GM19023 (cell line): ENCODE data around the gene KRTAP10-7.
"Not testable (repeated sequence)": the region's sequence is repeated elsewhere in the genome, so short reads cannot be mapped to it uniquely, and the experiment has no call there.

Experiments used
- ATAC-seq: cut with Tn5 transposase; IDR thresholded peaks from one replicate; pipeline ENCODE4 v1.9.1; 2021; ENCODE audit warnings: mild to moderate bottlenecking, moderate library complexity; ENCODE audit not compliant: unreplicated experiment

KRTAP10-7 gene, protein sequence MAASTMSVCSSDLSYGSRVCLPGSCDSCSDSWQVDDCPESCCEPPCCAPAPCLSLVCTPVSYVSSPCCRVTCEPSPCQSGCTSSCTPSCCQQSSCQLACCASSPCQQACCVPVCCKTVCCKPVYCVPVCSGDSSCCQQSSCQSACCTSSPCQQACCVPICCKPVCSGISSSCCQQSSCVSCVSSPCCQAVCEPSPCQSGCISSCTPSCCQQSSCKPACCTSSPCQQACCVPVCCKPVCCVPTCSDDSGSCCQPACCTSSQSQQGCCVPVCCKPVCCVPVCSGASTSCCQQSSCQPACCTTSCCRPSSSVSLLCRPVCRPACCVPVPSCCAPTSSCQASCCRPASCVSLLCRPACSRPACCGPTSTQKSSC

DNA sequence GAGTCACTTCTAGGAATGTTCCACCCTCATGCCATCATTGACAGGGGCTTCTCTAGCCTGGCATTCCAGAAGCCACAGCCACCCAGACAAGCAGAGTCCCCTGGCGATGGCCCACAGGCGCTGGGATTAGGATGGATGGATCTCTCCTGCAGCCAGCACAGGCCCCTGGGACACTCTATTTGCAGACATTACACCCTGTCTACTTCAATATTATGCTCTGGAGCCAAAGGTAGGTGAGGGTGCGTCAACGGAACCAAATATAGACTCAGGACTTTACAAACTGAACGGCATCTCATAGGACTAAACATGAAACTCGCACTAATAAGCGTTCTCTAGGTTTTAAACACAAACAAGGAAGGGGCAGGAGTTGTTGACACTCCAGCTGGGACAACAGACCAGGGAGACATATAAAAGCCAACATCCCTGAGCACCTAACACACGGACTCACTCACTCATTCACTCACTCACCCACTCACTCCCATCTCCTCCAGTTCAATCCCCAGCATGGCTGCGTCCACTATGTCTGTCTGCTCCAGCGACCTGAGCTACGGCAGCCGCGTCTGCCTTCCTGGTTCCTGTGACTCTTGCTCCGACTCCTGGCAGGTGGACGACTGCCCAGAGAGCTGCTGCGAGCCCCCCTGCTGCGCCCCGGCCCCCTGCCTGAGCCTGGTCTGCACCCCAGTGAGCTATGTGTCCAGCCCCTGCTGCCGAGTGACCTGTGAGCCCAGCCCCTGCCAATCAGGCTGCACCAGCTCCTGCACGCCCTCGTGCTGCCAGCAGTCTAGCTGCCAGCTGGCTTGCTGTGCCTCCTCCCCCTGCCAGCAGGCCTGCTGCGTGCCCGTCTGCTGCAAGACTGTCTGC lies at the start of gene KRTAP10-7:
Gene KRTAP10-7, plus strand, starts transcription at position 480 of the 861 bp plus-strand sequence. Its CDS starts 25 bp downstream, at position 505.
- not testable (repeated sequence) for ATAC-seq

DNA sequence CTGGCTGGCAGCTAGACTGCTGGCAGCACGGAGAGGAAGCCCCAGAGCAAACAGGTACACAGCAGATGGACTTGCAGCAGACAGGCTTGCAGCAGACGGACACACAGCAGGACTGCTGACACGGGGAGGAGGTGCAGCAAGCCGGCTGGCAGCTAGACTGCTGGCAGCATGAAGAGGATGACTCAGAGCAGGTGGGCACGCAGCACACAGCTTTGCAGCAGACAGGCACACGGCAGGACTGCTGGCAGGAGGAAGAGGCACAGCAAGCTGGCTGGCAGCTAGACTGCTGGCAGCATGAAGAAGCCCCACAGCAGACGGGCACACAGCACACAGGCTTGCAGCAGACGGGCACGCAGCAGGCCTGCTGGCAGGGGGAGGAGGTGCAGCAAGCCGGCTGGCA lies 49.6 kb upstream of the KRTAP10-7 start:
- no peak for ATAC-seq

DNA sequence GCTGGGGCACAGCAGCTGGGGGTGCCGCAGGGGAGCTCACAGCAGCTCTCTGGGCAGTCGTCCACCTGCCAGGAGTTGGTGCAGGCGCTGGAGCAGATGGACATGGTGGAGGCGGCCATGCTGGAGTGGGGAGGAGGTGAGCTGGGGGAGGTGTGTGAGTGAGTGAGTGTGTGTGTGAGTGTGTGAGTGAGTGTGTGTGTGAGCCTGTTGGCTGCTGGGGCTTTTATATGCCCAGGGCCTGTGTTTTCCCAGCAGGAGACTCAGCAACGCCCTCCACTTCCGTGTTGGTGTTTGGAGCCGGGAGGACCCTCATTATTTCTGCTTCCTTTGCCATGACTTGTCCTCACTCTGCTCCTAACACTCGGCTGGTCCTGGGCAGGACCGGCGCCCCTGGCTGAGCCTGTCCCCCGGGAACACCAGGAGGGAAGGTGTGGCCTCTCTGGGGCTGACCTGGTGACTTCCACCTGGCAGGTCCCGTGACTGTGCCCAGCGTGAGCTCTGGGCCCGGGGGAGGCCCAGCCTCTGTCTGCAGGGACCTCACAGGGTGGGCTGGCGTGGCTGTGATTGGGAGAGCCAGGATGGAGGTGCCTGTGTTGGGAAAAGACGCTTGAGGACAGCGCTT lies 48.9 kb upstream of the KRTAP10-7 start, which contains the start of gene KRTAP10-2:
Gene KRTAP10-2, minus strand, starts transcription at position 166 of the 622 bp plus-strand sequence. Its CDS starts 47 bp downstream, at position 119.
- ATAC-seq: no peak

DNA sequence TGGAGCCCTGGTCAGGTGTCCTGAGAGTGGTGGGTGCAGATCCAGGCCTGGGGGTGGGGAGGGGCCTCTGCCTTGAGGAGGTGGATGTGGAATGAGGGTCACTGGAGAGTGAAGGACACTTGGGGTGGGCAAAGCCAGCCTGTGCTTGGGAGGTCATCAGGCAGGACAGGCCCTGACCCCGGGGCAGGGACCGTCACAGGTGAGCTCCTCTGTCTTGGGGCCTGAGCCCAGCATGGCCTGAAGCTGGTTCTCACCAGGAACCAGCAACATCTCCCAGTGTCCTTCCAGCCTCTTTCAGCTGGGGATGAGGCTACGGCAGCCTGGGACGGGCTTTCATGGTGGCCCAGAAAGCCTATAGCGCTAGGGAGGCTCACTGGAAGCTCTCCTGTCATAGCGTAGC lies 48.3 kb upstream of the KRTAP10-7 start:
- no peak for ATAC-seq

DNA sequence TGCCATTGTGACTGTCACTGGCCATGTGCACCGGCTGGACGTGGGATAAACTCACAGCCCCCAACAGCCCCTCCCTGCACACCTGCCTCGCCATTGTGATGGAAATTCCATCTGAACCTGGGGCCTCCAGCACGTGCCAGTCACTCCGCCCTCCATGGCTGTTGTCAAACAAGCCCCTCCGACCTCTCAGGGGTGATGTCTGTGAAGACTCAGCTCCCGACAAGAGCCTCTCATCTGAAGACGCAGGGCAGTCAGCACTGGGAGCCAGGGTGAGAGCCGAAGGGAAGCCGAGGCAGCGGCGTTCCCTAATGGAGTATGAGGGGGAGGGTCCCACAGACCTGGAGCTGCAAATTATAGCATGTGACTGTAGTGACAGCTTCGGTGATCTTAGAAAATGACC lies 47.7 kb upstream of the KRTAP10-7 start:
- ATAC-seq: no peak

DNA sequence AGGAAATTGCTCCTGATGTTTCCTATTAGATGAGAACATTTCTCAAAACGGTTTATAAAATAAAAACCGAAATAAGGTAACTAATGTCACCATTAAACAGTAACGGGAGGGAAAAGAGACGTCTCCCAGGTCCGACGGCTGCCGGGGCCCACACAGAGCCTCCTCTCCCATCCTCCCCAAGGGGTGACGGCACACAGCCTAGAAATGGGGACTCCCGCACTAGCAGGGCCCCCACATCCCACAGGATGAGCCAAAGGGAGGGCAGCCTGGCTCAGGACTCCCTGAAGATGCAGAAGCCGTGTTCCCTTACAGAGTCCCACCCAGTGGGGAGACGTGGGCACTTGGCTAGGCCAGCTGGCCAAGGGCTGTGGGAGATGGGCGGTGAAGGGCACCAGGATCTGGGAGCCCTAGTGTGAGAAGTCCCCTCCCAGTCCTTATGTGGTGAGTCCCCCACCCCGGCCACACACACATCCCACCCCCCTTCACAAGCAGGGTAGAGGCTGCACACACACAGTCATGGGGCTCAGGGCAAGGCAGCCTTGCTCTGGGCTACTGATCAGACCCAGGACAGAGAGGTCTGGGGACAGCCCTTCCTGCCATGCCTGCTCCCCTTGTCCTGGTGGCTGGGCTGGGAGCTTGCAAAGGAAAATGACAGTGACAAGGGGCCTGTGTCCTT lies 45.1 kb upstream of the KRTAP10-7 start:
- ATAC-seq: no peak

DNA sequence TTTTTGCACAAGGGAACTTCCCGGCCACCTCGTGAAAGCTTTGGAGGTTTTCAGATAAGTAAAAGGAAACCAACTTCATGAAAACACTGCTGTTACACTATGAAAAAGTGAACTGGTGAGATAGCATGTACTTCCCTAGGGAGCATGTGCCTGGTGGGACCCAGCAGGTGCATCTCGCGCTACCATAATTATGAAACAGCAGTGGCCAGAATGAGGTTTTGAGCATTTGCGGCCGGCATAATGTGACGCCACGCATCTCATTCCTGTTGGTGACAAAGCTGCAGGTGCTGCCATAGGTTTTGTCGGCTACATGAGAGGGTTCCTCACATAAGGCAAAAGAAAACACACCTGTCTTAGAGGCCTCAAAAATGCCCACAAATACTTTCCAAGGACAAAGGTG lies 43.5 kb upstream of the KRTAP10-7 start:
- no peak for ATAC-seq

DNA sequence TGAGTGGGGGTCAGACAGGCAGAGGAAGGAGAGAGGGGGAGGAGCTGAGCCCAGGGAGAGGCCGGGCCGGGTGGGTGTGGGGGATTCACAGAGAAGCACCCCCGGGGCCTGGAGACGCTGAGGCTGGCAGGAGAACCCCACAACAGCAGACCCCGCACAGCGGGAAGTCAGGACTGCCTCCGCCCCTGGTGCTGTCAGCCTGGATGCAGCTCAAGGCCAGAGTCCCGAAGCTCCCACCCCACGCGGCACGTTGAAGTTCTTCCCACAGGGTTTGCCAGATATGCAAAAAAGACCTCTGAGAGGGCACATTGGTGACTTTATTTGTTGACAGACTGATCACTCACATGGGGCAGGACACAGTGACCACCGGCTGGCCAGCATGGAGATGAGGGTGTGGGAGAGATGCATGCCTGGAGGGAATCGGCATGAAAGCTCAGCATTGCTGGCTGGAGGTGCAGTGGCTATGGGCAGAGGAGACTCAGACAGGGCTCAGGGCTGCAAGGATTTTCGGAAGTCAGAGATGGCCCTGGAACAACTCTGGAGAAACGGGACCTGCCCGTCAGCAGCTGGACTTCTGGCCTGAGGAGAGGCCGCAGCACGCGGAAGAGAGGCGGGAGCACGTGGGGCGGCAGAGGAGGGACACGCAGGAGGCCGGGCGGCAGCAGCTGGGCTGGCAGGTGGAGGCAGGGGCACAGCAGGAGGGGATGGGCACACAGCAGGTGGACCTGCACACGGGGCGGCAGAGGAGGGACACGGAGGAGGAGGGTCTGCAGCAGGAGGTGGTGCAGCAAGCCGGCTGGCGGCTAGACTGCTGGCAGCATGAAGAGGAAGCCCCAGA lies 42.7 kb upstream of the KRTAP10-7 start:
- no peak for ATAC-seq

DNA sequence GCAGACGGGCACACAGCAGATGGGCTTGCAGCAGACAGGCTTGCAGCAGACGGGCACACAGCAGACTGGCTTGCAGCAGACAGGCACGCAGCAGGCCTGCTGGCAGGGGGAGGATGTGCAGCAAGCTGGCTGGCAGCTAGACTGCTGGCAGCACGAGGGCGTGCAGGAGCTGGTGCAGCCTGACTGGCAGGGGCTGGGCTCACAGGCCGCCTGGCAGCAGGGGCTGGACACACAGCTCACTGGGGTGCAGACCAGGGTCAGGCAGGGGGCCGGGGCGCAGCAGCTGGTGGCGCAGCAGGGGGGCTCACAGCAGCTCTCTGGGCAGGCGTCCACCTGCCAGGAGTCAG lies 42.1 kb upstream of the KRTAP10-7 start:
- ATAC-seq: not testable (repeated sequence)

DNA sequence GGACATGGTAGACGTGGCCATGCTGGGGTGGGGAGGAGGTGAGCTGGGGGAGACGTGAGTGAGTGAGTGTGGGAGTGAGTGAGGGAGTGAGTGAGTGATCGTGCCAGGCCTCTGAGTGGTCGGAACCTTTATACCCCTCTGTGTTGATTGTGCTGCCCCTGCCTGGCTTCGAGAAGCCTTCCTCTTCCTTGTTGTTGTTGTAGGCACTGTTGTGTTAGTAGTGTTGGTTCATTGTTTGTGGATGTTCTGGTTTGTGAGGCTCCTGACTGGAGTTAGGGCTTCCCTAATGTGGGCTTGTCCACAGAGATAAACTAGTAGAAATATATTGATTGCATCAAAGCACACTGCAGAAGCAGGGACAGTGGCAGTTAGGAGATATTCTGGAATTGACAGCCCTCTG lies 41.7 kb upstream of the KRTAP10-7 start, which contains the start of gene KRTAP10-3:
Gene KRTAP10-3, minus strand, starts transcription at position 101 of the 400 bp plus-strand sequence. Its CDS starts 80 bp downstream, at position 21.
- ATAC-seq: no peak

DNA sequence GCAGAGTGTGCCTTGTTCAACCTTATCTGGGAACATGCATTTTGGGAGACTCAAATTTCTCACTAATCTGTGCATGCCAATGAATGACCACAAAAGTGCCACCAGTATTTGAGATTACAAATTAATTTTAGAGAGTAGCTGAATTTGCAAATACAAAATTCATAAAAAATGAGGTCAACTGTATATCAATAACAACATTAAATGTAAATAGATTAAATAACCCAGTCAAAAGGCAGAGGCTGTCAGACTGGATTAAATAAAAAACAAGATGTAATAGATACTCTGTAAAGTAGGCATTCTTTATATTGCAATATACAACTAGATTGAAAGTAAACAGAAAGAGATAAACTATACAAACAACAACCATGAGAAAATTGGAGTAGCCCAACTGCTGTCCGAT lies 36.3 kb upstream of the KRTAP10-7 start:
- no peak for ATAC-seq

DNA sequence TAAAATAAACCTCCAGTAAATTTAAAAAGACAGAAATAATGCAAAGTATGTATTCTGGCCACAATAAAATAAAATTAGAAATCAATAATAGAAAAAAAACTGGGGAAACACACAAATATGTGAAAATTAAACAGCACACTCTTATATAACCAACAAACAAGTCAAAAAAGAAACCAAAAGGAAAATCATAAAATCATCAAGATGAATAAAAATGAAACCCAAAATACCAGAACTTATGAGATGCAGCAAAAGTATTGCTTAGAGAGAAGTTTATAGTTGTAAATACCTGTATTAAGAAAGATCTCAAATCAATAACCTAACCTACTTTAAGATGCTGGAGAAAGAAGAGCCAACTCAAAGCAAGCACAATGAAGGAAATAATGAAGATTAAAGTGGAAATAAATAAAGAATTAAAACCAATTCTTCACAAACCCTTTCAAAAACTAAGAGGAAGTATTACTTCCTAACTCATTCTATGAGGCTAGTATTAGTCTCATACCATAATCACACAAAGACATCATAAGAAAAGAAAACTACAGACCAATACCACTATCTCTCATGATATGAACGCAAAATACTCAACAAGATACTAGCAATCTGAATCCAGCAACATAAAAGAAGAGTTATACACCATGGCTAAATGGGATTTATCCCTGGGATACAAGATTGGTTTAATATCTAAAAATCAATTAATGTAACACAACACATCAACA lies 35.4 kb upstream of the KRTAP10-7 start:
- no peak for ATAC-seq

DNA sequence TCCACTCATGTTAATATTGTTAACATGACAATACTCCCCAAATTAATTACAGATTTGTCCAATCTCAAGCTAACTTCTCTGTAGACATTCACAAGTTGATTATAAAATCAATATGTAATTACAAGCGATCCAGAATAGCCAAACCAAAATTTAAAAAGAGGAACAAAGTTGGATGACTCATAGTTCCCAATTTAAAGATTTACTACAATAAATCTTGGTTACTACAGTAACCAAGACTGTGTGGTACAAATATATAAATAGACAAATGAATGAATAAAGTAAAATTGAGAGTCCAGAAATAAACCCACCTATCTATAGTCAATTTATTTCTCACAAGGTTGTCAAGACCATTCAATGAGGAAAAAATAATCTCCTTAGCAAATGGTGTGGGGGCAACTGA lies 34.0 kb upstream of the KRTAP10-7 start:
- no peak for ATAC-seq

DNA sequence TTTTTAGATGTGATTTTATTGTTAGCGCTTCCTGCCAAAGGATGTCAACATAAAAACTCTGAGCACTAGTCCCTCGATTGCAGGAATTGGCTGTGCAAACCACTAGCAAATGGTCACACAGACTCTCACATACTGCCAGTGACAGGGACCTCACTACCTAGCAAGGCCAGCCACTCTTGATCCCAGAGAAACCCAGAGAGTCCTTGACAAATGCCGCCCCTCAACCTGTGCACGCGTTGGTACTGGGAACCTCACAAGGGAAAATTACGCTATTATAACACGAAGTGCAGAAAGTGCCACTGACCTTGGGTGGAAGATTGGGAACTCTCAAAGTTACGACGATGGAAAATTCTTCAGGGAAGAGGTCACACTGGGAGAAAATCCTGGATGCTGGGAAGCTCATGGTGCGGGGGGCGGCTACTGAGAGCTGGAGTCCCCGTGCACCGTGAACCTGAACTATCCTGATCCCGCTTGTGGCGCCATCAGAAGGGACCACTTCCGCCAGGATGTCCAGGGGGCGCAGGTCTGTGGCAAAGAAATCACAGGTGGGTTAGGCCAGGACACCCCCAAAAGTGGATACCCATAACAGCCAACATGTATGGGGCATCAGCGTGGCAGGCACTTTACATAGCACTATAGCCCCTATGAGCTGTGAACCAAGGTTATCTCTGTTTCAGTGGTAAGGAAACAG lies 32.8 kb upstream of the KRTAP10-7 start:
- no peak for ATAC-seq

DNA sequence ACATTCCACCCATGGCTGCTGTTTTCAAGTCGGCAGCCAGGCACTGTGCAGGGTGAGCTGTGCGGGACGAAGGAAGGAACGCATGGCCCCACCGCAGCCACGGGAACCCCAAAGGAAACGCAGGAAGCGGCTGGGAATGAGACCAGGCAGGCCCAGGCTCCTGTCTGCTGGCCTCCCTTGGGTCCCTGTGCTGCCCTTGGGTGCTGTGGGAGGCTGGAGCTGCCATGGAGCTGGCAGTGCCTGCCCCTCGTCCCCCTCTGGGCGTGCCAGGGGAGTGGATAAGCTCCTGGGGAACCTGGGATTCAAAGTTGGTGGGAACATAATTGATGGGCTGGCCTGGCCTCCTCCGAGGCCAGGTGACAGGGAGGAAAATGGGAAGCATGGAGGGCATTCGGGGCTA lies 32.1 kb upstream of the KRTAP10-7 start:
- ATAC-seq: no peak

DNA sequence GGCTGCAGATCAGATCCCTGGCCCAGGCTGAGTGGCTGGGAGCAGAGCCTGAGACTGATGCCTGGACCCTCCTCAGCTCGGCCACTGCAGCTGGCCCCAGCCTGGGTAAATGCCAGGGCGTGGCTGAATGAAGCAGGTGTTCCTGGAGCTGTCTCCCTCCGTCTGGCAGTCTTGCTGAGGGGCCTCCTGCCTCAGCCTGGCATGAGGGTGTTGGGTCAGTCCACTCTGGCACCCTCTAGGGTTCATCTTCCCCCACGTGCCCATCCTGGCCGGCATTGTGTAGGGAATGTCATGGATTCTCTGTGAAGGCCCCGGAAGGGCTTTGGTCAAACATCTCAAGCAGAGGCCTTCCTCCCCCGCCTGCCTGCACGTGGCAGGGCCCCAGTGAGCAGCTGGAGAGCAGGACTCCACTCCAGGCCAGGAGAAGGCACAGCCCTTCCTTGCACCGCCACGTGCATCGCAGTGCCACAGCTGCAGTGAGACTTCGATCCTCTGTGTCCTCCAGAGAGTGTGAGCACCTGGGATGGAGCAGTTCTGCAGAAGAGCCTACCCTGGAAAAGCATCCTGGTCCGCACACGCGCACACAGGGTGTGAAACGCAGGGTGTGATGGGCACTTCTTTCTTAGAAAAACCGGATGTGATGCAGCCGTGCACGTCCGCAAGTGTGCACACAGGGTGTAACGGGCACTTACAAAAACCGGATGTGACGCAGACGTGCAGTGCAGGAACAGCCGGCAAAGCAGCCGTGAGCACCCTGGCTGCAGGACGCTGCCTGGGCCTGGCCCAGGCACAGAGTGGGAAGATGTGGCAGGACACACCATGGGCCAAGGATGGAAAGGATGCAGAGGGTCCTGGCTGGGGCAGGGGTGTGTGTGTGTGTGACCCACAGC lies 31.5 kb upstream of the KRTAP10-7 start:
- no peak for ATAC-seq

DNA sequence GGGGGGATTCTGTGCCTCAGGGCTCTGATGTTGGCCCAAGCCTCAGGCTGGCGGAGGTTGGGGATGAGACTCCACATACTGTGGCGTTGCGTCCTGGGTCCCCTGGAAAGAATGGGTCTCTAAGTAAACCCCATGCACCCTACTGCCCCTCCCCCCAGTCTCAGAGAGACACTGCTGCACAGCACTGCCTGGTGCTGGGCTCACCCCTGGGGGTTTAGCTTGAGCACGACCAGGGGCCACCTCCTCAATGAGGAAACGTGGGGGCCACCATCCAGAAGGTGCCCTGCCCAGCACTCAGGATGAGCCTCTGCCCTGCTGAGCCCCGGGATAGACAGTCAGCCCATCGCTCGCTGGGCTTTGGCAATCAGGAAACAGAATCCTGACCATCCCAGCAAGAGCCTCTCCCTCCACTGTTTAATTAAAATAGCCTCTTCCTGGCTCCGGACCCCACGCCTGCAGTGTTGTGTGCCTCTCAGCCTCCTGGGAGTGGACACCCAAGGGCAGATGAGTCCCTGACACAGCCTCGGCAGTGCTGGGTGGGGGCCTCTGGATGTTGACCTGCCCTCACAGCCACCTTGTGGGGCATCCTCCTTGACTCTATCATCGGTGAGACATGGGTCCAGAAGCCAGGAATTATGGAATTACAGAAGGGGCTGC lies 30.4 kb upstream of the KRTAP10-7 start:
- ATAC-seq: no peak
